ENCODE measurements around the gene B3GLCT. TPM values are rescaled to one million over a fixed set of nuclear protein-coding genes. Genes with fewer than 3 reads are reported as not detected.

Gene B3GLCT
- total RNA-seq, 4 donors from 2014 or later = 5.4 to 14.1 (median 6.6) TPM

- H3K4me3 ChIP-seq = no peak overlapping the region
- H3K27me3 ChIP-seq = no peaks in the 10 kb centered on the region
- H3K9me3 ChIP-seq = no peaks in the 10 kb centered on the region
- DNase-seq (ENCODE audit: low spot score in 2 of 2) = no peak
- no peak overlapping the region for H3K27ac ChIP-seq
- WGBS, 2 donors = 96 to 100% methylated on average over 11 to 26 of the region's 26 CpGs
- TF ChIP-seq CTCF (IDR thresholded peaks at IDR 0.05) (no peak), EP300 (IDR thresholded peaks at IDR 0.05) (no peak), POLR2A (IDR thresholded peaks at IDR 0.05) (no peak)
- no peaks in the 10 kb centered on the region for H3K4me1 ChIP-seq
- H3K36me3 ChIP-seq = no peaks in the 10 kb centered on the region
Measured at GRCh38 chr13:31182987-31183386, 16.8 kb upstream of the B3GLCT start.

GRCh38 chr13:31184451-31184850 lies 15.3 kb upstream of the B3GLCT start:
- Histone ChIP-seq H3K27me3 (no peaks in the 10 kb centered on the region), H3K4me3 (no peak overlapping the region), H3K36me3 (no peaks in the 10 kb centered on the region), H3K4me1 (no peaks in the 10 kb centered on the region), H3K27ac (no peak overlapping the region), H3K9me3 (no peaks in the 10 kb centered on the region)
- DNase-seq (ENCODE audit: low spot score in 2 of 2) = no peak
- TF ChIP-seq EP300 (IDR thresholded peaks at IDR 0.05) (no peak), POLR2A (IDR thresholded peaks at IDR 0.05) (no peak), CTCF (IDR thresholded peaks at IDR 0.05) (no peak)
- 93 to 94% methylated on average over 6 of the region's 6 CpGs for WGBS, 2 donors

GRCh38 chr13:31184981-31185645 lies 14.7 kb upstream of the B3GLCT start:
- TF ChIP-seq CTCF (IDR thresholded peaks at IDR 0.05) (no peak), POLR2A (IDR thresholded peaks at IDR 0.05) (no peak), EP300 (IDR thresholded peaks at IDR 0.05) (no peak)
- H3K4me3 ChIP-seq = no peak overlapping the region
- DNase-seq (ENCODE audit: low spot score in 2 of 2) = no peak
- H3K27ac ChIP-seq = no peak overlapping the region
- no peaks in the 10 kb centered on the region for H3K27me3 ChIP-seq
- no peaks in the 10 kb centered on the region for H3K4me1 ChIP-seq
- H3K9me3 ChIP-seq = no peaks in the 10 kb centered on the region
- no peaks in the 10 kb centered on the region for H3K36me3 ChIP-seq
- 50 to 56% methylated on average over 7 of the region's 7 CpGs for WGBS, 2 donors

GRCh38 chr13:31191748-31192147 lies 8.0 kb upstream of the B3GLCT start:
- DNase-seq (ENCODE audit: low spot score in 2 of 2) = no peak
- H3K4me1 ChIP-seq = no peaks in the 10 kb centered on the region
- H3K27ac ChIP-seq = no peak overlapping the region
- H3K36me3 ChIP-seq = no peaks in the 10 kb centered on the region
- TF ChIP-seq CTCF (IDR thresholded peaks at IDR 0.05) = no peak
- TF ChIP-seq POLR2A (IDR thresholded peaks at IDR 0.05) = no peak
- TF ChIP-seq EP300 (IDR thresholded peaks at IDR 0.05) = no peak
- WGBS, 2 donors = 80 to 85% methylated on average over 4 of the region's 4 CpGs
- no peaks in the 10 kb centered on the region for H3K9me3 ChIP-seq
- no peaks in the 10 kb centered on the region for H3K27me3 ChIP-seq
- H3K4me3 ChIP-seq = no peak overlapping the region

GRCh38 chr13:31192306-31192705 lies 7.5 kb upstream of the B3GLCT start:
- H3K27ac ChIP-seq = no peak overlapping the region
- H3K4me3 ChIP-seq = no peak overlapping the region
- TF ChIP-seq EP300 (IDR thresholded peaks at IDR 0.05) (no peak), POLR2A (IDR thresholded peaks at IDR 0.05) (no peak), CTCF (IDR thresholded peaks at IDR 0.05) (no peak)
- no peaks in the 10 kb centered on the region for H3K36me3 ChIP-seq
- no peak for DNase-seq (ENCODE audit: low spot score in 2 of 2)
- H3K9me3 ChIP-seq = no peaks in the 10 kb centered on the region
- H3K27me3 ChIP-seq = no peaks in the 10 kb centered on the region
- H3K4me1 ChIP-seq = no peaks in the 10 kb centered on the region
- WGBS, 2 donors = 68 to 82% methylated on average over 6 of the region's 6 CpGs

Measured in tibial nerve (tissue), 4 donors.